NCI-H460 (cell line): ENCODE results near the gene ARFRP1. TPM values are rescaled to one million over a fixed set of nuclear protein-coding genes. Genes with fewer than 3 reads are reported as not detected.
"Not testable (repeated sequence)": the region's sequence is repeated elsewhere in the genome, so short reads cannot be mapped to it uniquely, and the experiment has no call there.

Source experiments
- DNase-seq: peaks from one replicate; pipeline ENCODE4 v3.0.0-alpha.2; 2016; ENCODE audit warnings: low read depth; ENCODE audit errors: extremely low read depth
- total RNA-seq: library from RNA; depleted of rRNA; stranded (reverse); fragments of >200 nt; shearing (Covaris generic); gene quantifications from 2 replicates; pipeline ENCODE4 v1.2.3, GENCODE V29; 2014

The ARFRP1 gene
- total RNA-seq, 1 experiment from 2014 or later = 12.1 TPM

- DNase-seq = no peak
These were observed 25.9 kb upstream of the ARFRP1 start for GRCh38 chr20:63733579-63734081.

- DNase-seq = no peak
These were observed 25.3 kb upstream of the ARFRP1 start for GRCh38 chr20:63733117-63733516.

GRCh38 chr20:63732118-63733095, 24.6 kb upstream of the ARFRP1 start:
- DNase-seq = no peak

- no peak for DNase-seq
These were observed 23.6 kb upstream of the ARFRP1 start for GRCh38 chr20:63731410-63731809.

- DNase-seq = not testable (repeated sequence)
These were observed 22.5 kb upstream of the ARFRP1 start for GRCh38 chr20:63730189-63730733.

GRCh38 chr20:63722967-63723622, 15.3 kb upstream of the ARFRP1 start:
- DNase-seq = not testable (repeated sequence)

- DNase-seq = no peak
These were observed 11.2 kb upstream of the ARFRP1 start for GRCh38 chr20:63718996-63719395.

GRCh38 chr20:63714858-63715257, 7.1 kb upstream of the ARFRP1 start:
- no peak for DNase-seq

GRCh38 chr20:63712191-63712590, 4.4 kb upstream of the ARFRP1 start:
- no peak for DNase-seq

GRCh38 chr20:63711085-63711645, 3.4 kb upstream of the ARFRP1 start:
- DNase-seq = no peak

- DNase-seq = no peak
These were observed 1.4 kb upstream of the ARFRP1 start for GRCh38 chr20:63709149-63709527.

GRCh38 chr20:63708301-63709148, 749 bp upstream of the ARFRP1 start:
- no peak for DNase-seq

GRCh38 chr20:63706852-63707557, 771 bp downstream of the ARFRP1 start:
- no peak for DNase-seq

- DNase-seq = no peak
These were observed 1.6 kb downstream of the ARFRP1 start for GRCh38 chr20:63706027-63706695.

- no peak for DNase-seq
These were observed 2.3 kb downstream of the ARFRP1 start for GRCh38 chr20:63705232-63706026.

- no peak for DNase-seq
These were observed 3.0 kb downstream of the ARFRP1 start for GRCh38 chr20:63704749-63705117.

- DNase-seq = no peak
These were observed 3.6 kb downstream of the ARFRP1 start for GRCh38 chr20:63703976-63704748.
